GM18870 (cell line): Measurements from ENCODE around the gene PLXND1.

Experiments used
- ATAC-seq: cut with Tn5 transposase; IDR thresholded peaks from one replicate; pipeline ENCODE4 v1.9.1; 2021; ENCODE audit warnings: moderate library complexity; ENCODE audit not compliant: unreplicated experiment

The PLXND1 gene

DNA sequence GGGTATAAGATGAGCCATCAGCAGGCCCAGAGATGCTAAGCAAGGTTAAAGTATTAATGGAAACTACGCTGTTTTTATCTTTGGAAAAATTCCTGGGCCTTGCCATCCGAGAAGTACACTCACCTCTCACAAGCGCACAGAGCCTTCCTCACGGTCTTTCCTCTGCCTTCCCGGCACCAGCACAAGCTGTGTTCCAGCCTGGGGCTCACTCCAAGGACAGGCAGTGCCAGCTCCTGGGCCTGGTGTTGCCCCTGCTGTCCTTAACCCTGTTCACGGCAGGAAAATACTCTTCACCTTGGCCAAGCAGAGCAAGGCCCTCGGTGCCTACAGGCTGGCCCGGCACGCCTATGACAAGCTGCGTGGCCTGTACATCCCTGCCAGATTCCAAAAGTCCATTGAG lies 92.4 kb downstream of the PLXND1 start:
- no peak for ATAC-seq

DNA sequence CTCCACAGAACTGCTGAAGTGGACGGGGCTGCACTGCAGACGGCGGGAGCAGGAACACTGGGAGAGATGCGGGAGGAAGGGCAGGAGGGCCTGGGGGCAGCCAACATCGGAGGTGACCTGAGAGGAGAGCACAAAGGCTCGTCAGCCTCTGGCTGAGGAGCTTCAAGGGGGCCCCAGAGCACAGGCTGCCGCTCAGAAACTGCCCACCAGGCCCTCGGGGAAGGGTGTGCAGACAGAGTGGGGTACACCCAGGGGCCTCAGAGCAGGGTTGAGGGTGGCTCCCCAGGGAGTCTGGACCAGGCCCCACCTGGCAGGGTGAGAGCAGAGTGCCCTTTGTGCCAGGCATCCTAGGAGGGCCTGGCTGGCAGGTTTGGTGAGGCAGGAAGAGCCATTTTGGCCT lies 92.8 kb downstream of the PLXND1 start:
- no peak for ATAC-seq

DNA sequence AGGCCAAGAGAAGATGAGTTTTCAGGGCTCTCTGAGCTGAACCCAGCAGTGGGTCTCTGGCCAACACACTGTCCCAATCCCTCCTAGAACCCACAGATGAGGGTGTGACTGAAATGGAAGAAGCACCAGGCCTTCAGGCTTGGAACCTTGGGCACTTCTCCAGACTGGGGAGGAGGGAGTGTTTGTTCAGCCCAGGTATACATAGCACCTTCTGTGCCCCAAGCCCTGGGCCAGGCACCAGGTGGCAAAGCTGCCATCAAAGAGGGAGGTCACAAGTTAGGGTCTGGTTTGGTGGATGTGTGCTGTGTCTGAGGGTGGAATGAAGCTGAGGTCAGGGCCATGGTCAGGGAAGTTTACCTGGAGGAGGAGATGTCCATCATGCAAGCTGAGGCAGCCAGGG lies 93.9 kb downstream of the PLXND1 start:
- no peak for ATAC-seq

DNA sequence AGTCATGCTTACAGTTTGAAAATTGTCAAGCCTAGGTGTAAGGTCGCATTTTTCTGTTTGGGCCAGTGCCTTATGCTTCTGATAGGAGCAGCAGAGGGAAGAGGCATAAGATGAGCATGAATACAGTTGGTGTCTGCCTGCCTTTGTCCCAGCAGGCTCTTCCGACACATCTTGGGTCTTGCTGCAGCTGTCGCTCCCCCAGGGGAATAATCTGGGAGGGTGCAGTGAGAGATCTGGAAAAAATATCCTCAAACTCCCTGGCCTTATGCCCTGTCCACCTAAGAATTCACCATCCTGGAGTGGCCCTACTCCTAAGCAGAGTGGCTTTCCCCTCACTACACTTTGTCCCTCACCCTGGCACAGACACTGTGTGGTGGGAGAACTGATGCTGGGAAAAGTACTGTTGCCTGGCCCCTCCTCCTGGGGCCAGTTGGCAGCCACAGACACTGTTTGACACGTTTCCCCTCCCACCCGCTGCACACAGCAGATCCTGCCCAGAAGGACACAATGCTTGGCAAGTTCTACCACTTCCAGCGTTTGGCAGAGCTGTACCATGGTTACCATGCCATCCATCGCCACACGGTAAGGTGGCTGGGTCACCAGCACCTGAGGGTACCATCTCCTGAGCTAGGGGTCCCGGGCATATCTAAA lies 99.2 kb downstream of the PLXND1 start:
- no peak for ATAC-seq

GRCh38 chr3:129506231-129506742 lies 100.2 kb downstream of the PLXND1 start:
- no peak for ATAC-seq

GRCh38 chr3:129505341-129505740 lies 101.1 kb downstream of the PLXND1 start:
- no peak for ATAC-seq
